BJ (cell line): ENCODE measurements around the gene NAT8L. TPM values are rescaled to one million over a fixed set of nuclear protein-coding genes. Genes with fewer than 3 reads are reported as not detected.

Experiments
- CTCF ChIA-PET: fragments of 350-600 bp; formaldehyde crosslinking; extraction: SDS; loops from one replicate; lab custom pipeline; 2021; ENCODE audit warnings: antibody characterized with exemption, inconsistent platforms; lab: Yijun Ruan, JAX
- POLR2A ChIA-PET: fragments of 300-600 bp; sonication (Branson Sonifier 250); formaldehyde crosslinking; extraction: SDS; loops from one replicate; lab custom pipeline; 2021; ENCODE audit warnings: antibody characterized with exemption; lab: Charles Lee
- DNase-seq: peaks from one replicate; pipeline ENCODE4 v3.0.0-alpha.2; 2011; ENCODE audit warnings: low read depth
- H3K27me3 ChIP-seq: 2 replicates; pipeline ENCODE4 v1.6.0; 2011; ENCODE audit warnings: low read length; ENCODE audit not compliant: control insufficient read depth, insufficient read depth
- H3K36me3 ChIP-seq: 2 replicates; pipeline ENCODE4 v1.5.1; 2011; ENCODE audit warnings: low read length; ENCODE audit not compliant: control insufficient read depth, insufficient read depth
- H3K4me3 ChIP-seq: 2 replicates; pipeline ENCODE4 v1.5.1; 2011; ENCODE audit warnings: low read depth, mild to moderate bottlenecking, control low read depth, low read length
- polyA plus RNA-seq: library from polyadenylated mRNA; depleted of rRNA; stranded (reverse); fragments of >200 nt; gene quantifications from 2 replicates; pipeline ENCODE4 v1.2.3, GENCODE V29; 2011
- TF ChIP-seq, protein P1 (sequence below): IDR thresholded peaks from 2 replicates; pipeline ENCODE4 v1.5.1; 2011; ENCODE audit warnings: low read depth, mild to moderate bottlenecking, control low read depth, inconsistent platforms, low read length, moderate library complexity; ENCODE audit not compliant: insufficient read depth

The NAT8L gene
- polyA plus RNA-seq, 1 experiment: 0.04 TPM

GRCh38 chr4:2077537-2078460 is 18.7 kb downstream of the NAT8L start:
- Histone ChIP-seq H3K27me3 (no peaks in the 10 kb centered on the region; the same call in 1 of the 2 replicates), H3K36me3 (no peaks in the 10 kb centered on the region), H3K4me3 (no peak overlapping the region)
- CTCF ChIA-PET: no interaction called here
- TF ChIP-seq, protein P1, sequence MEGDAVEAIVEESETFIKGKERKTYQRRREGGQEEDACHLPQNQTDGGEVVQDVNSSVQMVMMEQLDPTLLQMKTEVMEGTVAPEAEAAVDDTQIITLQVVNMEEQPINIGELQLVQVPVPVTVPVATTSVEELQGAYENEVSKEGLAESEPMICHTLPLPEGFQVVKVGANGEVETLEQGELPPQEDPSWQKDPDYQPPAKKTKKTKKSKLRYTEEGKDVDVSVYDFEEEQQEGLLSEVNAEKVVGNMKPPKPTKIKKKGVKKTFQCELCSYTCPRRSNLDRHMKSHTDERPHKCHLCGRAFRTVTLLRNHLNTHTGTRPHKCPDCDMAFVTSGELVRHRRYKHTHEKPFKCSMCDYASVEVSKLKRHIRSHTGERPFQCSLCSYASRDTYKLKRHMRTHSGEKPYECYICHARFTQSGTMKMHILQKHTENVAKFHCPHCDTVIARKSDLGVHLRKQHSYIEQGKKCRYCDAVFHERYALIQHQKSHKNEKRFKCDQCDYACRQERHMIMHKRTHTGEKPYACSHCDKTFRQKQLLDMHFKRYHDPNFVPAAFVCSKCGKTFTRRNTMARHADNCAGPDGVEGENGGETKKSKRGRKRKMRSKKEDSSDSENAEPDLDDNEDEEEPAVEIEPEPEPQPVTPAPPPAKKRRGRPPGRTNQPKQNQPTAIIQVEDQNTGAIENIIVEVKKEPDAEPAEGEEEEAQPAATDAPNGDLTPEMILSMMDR: no peak
- no peak for DNase-seq
- POLR2A ChIA-PET: no interaction called here

GRCh38 chr4:2078584-2078983 is 19.5 kb downstream of the NAT8L start:
- no peaks in the 10 kb centered on the region for H3K36me3 ChIP-seq
- H3K27me3 ChIP-seq: no peaks in the 10 kb centered on the region; the same call in 1 of the 2 replicates
- TF ChIP-seq, protein P1: no peak
- POLR2A ChIA-PET: no interaction called here
- DNase-seq: peak; percentile 2
- H3K4me3 ChIP-seq: no peak overlapping the region
- CTCF ChIA-PET: no interaction called here

DNA sequence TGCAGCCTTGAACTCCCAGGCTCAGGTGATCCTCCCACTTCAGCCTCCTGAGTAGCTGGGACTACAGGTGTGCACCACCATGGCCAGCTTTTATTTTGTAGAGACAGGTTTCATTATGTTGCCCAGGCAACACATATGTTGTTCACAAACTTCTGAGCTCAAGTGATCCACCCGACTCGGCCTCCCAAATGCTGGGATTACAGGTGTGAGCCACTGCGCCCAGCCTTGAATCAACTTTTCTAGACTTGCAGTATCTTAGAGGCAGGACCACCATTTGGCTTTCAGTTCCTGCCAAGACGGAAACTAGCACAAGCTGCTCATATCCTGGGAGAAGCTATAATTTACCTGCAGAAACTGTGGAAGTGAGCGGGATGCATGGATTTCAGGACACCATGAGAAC is 19.9 kb downstream of the NAT8L start:
- Histone ChIP-seq H3K36me3 (no peaks in the 10 kb centered on the region), H3K27me3 (no peaks in the 10 kb centered on the region; the same call in 1 of the 2 replicates), H3K4me3 (no peak overlapping the region)
- TF ChIP-seq, protein P1: no peak
- no peak for DNase-seq
- ChIA-PET POLR2A (no interaction called here), CTCF (no interaction called here)

- DNase-seq: no peak
- H3K27me3 ChIP-seq: no peaks in the 10 kb centered on the region; the same call in 1 of the 2 replicates
- H3K4me3 ChIP-seq: no peak overlapping the region
- ChIA-PET CTCF (no interaction called here), POLR2A (no interaction called here)
- H3K36me3 ChIP-seq: no peaks in the 10 kb centered on the region
- TF ChIP-seq, protein P1: no peak
These were observed 20.8 kb downstream of the NAT8L start for GRCh38 chr4:2079926-2080325.

DNA sequence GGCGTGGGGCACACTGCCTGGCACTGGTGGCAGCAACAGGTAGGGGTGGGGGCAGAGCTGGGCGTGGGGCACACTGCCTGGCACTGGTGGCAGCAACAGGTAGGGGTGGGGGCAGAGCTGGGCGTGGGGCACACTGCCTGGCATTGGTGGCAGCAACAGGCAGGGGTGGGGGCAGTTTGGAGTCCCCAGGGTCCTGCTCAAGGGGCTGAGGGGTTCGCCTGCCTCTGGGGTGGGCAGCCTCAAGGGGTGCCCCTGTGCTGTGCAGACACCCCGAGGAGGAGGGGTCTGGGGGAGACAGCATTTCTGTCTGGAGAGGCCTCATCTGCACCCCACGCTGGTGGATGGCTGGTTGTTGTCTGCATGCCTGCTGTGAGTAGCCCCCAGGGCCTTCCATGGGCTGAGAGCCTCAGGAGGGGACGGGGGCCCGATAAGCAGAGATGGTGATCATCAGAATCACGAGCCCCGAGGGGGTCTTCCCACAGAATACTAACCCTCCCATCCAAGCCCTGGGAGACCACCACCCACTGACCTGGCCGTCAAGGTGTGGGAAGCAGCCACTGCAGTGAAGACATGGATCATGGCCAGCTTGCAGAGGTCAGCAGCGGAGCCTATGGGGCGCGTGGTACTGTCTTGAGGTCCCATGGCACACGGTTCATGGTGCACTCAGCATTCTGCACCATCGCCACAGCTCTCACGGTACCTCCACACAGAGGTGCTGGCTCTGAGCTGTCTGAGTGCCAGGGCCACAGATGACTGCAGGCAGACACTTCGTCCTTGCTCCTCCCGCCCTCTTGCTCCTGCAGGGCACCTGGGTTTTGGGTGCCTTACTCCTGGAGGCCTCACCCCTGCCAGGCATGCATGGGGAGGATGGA is 21.5 kb downstream of the NAT8L start:
- CTCF ChIA-PET: interaction anchor here (0.6 to 2.0 kb wide), 2 partner anchors 7 to 140 kb away, joined by 3 to 5 read pairs; no protein-coding TSS in a partner anchor

More for the DNA sequence above, 21.5 kb downstream of the NAT8L start:
- H3K27me3 ChIP-seq: no peaks in the 10 kb centered on the region; the same call in 1 of the 2 replicates
- TF ChIP-seq, protein P1: no peak
- POLR2A ChIA-PET: no interaction called here
- no peak overlapping the region for H3K4me3 ChIP-seq
- H3K36me3 ChIP-seq: no peaks in the 10 kb centered on the region
- DNase-seq: no peak
